HAP-1 (cell line): ENCODE measurements around the gene CAMSAP2.

Experiments
- DNase-seq, 2 experiments: peaks; one replicate each; pipeline ENCODE4 v3.0.0-alpha.2; 2016 to 2020; ENCODE audit warnings: low spot score in 2 of 2
- H3K27me3 ChIP-seq: fragments of 250-450 bp; sonication (Bioruptor Pico); 2 replicates; pipeline ENCODE4 v1.5.1; 2020; ENCODE audit warnings: low read depth, mild to moderate bottlenecking, moderate library complexity
- H3K36me3 ChIP-seq: fragments of 250-450 bp; sonication (Bioruptor Pico); replicated peaks from 2 replicates; pipeline ENCODE4 v1.5.1; 2020; ENCODE audit warnings: mild to moderate bottlenecking
- H3K4me1 ChIP-seq: fragments of 250-450 bp; sonication (Bioruptor Pico); 2 replicates; pipeline ENCODE4 v1.5.1; 2020; ENCODE audit warnings: mild to moderate bottlenecking
- H3K4me3 ChIP-seq: fragments of 250-450 bp; sonication (Bioruptor Pico); 2 replicates; pipeline ENCODE4 v1.5.1; 2020; ENCODE audit warnings: mild to moderate bottlenecking, moderate library complexity
- H3K9me3 ChIP-seq: fragments of 250-450 bp; sonication (Bioruptor Pico); 2 replicates; pipeline ENCODE4 v1.5.1; 2020; ENCODE audit warnings: mild to moderate bottlenecking, moderate library complexity
- in situ Hi-C: fragments of 300-500 bp; cut with MboI; formaldehyde crosslinking; loops from 3 replicates; pipeline ENCODE4 v1.14.3; 2020; ENCODE audit warnings: low sequenced_read_pairs, inconsistent platforms, mixed read lengths

Gene CAMSAP2

DNA sequence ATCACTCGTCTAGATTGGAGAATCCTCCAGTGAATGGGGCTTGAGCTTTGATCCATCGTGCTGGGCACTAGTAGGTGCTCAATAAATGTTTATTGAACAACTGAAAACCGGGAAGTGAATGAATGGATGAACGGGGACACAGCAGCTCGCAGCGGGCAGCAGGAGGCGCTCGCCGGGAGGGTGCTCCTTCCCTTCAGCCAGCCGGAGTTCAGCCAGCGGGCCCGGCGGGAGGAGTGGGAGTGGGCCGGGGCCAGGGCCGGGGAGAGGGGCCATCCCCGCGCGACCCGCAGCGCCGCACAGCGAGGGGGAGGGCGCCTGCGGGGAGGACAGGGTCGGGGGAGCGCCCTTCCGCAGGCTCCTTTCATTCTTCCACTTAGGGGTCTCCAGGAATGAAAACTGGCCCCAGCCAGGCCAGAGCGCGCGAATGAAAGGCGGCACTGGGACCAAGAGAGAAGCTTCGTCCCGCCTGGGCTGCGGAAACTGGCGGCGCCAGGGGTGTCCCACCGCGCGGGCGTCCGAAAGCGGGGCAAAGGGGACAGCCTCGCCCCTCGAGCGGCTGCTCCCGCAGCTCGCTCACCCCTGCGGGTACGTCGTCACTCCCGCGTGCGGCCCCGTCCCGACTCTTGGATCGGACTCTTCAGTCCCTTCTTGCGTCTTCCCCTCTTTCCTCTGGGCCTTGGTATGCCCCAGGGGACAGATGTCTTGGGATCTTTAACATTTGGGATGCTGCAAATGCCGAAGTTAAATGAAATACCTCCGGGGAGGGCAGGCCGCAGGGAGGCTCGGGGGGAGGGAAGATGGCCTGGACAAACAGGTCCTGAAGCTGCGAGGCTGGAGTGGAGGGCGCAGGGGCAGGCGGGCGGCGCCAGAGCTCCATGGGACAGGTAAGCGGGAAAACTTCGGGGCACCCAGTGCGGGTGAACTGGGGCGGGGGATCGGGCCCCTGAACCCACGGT lies 152.4 kb downstream of the CAMSAP2 start:
- Histone ChIP-seq H3K4me3 (no peak overlapping the region), H3K27me3 (no peaks in the 10 kb centered on the region), H3K36me3 (no peaks in the 10 kb centered on the region), H3K9me3 (no peaks in the 10 kb centered on the region), H3K4me1 (no peaks in the 10 kb centered on the region)
- no peak for DNase-seq
- in situ Hi-C loops, result no loop called here

DNA sequence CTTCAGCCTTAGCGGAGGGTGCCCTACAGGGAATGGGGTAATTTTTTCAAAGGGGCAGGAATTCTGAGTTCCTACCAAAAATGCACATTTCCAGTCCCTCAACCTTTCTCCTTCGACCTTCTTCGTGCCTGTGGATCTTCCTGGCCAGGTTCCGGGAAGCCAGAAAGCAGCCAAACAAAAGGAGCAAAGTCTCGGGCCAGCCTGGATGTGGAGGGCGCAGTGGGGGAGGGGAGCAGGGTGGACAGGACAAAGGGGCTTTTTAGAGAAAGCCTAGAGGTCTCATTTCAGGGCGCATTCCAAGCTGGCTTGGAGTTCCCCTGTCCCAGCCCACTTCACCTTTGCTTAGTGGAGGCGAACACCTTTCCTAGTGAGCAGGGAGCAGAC lies 153.1 kb downstream of the CAMSAP2 start:
- no peak overlapping the region for H3K4me3 ChIP-seq
- H3K36me3 ChIP-seq, result no peaks in the 10 kb centered on the region
- no peaks in the 10 kb centered on the region for H3K4me1 ChIP-seq
- no peaks in the 10 kb centered on the region for H3K27me3 ChIP-seq
- in situ Hi-C loops, result no loop called here
- no peak for DNase-seq
- H3K9me3 ChIP-seq, result no peaks in the 10 kb centered on the region

DNA sequence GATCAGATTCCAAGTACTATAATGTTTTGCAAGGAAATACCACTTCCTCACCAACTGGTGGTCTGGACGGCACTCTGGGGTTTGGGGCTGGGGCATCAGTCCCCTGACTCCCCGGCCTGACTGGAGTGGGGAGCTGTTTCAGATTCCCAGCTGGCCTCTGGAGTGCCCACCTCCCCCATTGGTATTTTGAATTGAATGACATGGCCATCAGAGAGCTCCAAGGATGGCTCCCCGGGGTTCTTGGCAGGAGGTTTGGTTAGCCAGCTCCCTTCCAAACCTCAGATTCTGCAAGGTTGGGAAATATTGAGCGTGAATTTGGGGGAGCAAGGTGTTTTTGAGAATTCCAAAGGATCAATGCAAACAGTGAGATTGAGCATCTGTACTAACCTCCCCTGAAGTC lies 153.9 kb downstream of the CAMSAP2 start:
- Histone ChIP-seq H3K4me1 (no peaks in the 10 kb centered on the region), H3K27me3 (no peaks in the 10 kb centered on the region), H3K36me3 (no peaks in the 10 kb centered on the region), H3K4me3 (no peak overlapping the region), H3K9me3 (no peaks in the 10 kb centered on the region)
- DNase-seq, result no peak
- in situ Hi-C loops, result no loop called here

DNA sequence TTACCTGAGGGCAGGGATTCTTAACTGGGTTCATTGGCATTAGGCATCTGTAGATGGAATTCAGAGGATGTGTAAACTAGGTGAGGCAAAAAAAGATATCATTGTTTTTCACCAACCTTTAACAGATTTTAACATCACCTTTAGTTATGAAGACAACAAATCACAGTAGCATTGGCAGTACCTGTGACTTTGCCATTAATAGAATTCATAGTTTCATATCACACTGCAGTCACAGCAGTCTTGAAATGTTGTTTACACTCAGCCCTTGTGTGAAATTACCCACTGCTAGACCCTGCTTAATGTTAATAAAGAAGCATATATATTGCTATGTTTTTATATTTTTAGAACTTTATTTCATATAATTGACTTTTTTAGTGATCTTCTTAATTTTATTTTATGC lies 154.3 kb downstream of the CAMSAP2 start:
- Histone ChIP-seq H3K9me3 (no peaks in the 10 kb centered on the region), H3K27me3 (no peaks in the 10 kb centered on the region), H3K4me3 (no peak overlapping the region), H3K36me3 (no peaks in the 10 kb centered on the region), H3K4me1 (no peaks in the 10 kb centered on the region)
- DNase-seq, result no peak
- in situ Hi-C loops, result no loop called here

DNA sequence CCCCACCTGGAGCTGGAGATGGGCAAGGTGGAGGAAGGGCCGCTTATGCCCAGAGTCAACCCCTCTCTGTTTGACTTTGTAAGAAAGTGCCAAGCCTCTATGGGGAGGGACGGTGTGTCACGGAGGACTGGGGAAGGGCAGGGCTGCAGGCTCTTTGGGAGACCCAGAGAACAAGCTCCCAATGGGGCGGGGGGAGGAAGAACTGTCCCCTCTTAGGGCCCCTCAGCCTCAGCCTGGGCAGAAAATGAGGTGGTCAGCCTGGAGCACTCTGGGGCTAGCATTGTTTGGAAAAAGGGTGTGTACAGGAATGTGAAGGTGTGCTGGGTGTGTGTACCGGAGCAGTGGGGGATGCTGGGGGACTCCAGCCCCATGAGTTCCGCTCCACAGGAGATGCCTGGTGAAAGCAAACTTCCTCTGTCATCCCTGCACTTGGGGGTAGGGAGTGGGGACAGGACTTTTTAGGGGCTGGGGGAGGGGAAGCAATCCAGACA lies 154.8 kb downstream of the CAMSAP2 start:
- H3K4me3 ChIP-seq, result no peak overlapping the region
- no peaks in the 10 kb centered on the region for H3K36me3 ChIP-seq
- H3K27me3 ChIP-seq, result no peaks in the 10 kb centered on the region
- in situ Hi-C loops, result no loop called here
- H3K4me1 ChIP-seq, result no peaks in the 10 kb centered on the region
- no peak for DNase-seq
- H3K9me3 ChIP-seq, result no peaks in the 10 kb centered on the region

DNA sequence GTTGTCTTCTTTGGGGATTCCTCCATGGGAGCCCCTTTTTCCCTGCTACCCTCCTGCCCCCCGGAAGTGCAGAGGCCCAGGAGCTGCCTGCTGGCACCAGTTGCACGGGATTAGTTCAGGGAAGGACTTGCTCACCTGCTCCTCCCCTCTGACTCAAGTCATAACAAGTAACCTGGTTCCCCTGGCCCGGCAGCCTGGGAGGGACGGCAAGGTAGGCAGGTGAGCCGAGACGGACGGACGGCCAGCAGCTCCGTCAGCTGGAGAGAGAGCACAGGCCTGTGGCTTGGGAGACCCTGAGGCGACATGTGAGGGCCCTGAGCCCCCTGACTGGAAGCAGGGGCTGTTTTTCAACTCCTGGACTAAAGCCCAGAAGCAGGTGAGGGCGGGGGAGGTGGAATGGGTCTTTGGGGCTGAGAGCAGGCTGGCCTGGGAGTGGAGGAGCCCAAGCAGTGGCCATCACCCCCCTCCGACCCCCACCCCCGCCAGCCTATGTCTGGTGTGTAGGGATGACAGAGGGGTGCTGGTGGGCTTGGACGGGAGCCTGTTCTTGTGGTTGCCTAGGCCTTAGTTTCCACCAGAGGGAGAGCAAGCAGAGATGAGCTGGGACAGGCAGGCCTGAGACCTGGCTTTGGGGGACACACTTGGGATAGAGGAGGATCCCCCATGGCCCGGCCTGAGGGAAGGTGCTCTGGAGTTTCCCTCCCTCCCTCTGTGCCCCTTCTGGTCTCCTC lies 156.2 kb downstream of the CAMSAP2 start, which contains the start of gene INAVA:
Gene INAVA, plus strand, starts transcription at position 189 of the 731 bp plus-strand sequence. CDS start 3,501 bp downstream, outside the sequence.
- in situ Hi-C loops, result no loop called here
- H3K36me3 ChIP-seq, result no peaks in the 10 kb centered on the region
- no peak within 1 kb of the TSS for H3K4me3 ChIP-seq
- H3K9me3 ChIP-seq, result no peaks in the 10 kb centered on the region
- H3K4me1 ChIP-seq, result no peaks in the 10 kb centered on the region
- H3K27me3 ChIP-seq, result no peaks in the 10 kb centered on the region
- DNase-seq, result no peak

DNA sequence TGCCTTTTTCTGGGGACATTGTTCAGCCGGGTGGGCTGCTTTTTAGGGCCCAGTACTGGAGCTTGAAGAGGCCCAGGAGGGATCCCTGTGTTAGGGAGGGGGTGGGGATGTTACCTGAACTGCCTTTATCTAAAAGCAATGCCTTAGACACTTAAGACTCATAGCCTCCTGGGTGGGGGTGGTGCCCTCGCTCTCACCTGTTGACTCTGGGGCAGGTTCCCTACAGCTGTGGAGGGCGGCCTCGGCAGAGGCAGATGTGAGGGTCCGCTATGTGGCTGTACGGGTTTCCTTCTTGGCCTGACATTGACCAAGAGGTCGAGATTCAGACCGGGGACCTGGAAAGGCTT lies 156.7 kb downstream of the CAMSAP2 start:
- DNase-seq, result no peak
- Histone ChIP-seq H3K36me3 (no peaks in the 10 kb centered on the region), H3K9me3 (no peaks in the 10 kb centered on the region), H3K27me3 (no peaks in the 10 kb centered on the region), H3K4me3 (no peak overlapping the region), H3K4me1 (no peaks in the 10 kb centered on the region)
- in situ Hi-C loops, result no loop called here

DNA sequence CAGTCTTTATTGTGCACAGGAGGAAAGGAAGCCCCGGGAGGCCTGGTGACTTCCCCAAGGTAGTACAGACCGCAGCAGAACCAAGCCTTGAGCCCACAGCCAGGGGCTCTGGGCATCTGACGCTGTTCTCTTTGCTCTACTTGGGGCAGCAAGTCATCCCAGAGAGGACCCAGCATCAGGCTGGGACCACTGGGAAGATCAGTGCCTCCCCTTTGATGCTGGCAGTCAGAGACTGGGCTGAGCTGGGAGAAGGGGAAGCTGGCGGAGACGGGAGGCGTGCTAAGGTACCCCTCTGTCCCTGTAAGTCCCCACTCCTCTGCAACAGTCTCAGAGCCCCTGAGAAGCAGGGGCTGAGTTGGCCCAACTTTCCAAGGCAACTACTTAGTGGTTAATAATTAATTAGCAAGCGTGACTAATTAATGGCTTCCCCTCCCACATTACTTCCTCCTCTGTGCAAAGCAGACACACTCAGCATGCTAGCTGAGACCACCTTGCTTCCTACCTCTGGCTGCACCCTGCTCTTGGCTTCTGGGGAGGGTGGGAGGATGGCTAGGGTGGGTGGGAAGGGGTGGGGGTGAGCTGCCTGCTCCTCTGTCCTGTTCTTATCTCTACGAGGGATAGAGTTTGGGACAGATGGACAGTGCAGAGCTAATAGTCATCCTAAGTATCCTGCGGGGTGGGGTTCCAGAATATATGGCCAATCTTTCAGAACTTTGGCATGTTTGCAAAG lies 157.3 kb downstream of the CAMSAP2 start:
- no peaks in the 10 kb centered on the region for H3K36me3 ChIP-seq
- no peak for DNase-seq
- in situ Hi-C loops, result no loop called here
- no peaks in the 10 kb centered on the region for H3K4me1 ChIP-seq
- H3K4me3 ChIP-seq, result no peak overlapping the region
- H3K9me3 ChIP-seq, result no peaks in the 10 kb centered on the region
- H3K27me3 ChIP-seq, result no peaks in the 10 kb centered on the region

DNA sequence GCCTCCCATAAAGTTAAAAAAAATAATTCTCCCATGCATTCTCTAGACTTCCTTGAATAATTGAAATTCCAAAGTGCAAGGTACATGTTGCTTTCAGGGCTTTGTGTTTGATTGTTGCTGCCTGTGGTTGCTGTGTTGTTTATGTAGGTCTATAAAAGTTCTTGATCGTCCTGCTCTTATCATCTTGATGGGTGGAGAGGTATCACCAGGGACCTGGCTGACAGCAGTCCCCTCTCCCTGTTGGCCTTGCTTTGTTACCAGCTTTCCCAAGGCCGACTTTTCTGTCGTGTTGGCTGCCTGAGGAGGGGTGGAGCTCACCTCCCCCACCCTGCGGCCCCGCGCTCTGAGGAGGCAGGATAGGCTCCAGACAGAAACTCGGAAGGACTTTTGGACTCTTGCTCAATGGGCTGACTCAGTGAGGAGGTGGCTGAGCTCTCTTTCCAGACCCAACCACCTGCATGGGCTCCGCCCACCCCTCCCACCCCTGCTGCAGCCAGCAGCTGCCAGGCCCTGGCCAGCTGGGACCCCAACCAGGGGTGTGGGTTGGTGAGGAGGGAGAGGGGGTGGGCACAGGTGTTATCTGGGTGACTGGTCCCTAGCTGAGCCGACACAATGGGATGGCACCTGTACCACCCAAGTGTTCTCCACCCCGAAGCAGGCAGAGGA lies 158.0 kb downstream of the CAMSAP2 start:
- no peaks in the 10 kb centered on the region for H3K9me3 ChIP-seq
- H3K4me3 ChIP-seq, result no peak overlapping the region
- no peaks in the 10 kb centered on the region for H3K27me3 ChIP-seq
- DNase-seq, result no peak
- in situ Hi-C loops, result no loop called here
- no peaks in the 10 kb centered on the region for H3K36me3 ChIP-seq
- no peaks in the 10 kb centered on the region for H3K4me1 ChIP-seq

DNA sequence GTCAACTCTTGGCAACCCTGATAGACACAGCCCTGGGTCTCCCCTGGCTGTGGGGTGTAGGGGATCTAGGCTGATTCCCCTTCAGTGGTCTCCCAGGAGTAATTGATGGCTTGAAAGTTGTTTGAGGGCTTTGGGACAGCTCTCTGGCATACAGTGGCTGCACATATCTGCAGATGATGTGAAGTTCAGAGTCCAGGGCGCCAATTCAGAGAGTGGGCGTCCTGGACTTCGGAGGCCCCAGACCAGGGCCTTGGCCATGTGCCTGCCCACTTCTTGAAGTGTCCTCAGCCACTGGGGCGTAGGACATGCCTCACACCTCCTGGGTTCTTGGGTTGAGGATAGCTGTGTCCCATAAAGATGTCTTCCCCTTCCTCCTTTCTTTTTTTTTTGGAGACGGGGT lies 158.6 kb downstream of the CAMSAP2 start:
- H3K4me3 ChIP-seq, result no peak overlapping the region
- H3K4me1 ChIP-seq, result no peaks in the 10 kb centered on the region
- H3K36me3 ChIP-seq, result no peaks in the 10 kb centered on the region
- no peaks in the 10 kb centered on the region for H3K27me3 ChIP-seq
- no peaks in the 10 kb centered on the region for H3K9me3 ChIP-seq
- DNase-seq, result no peak
- in situ Hi-C loops, result no loop called here

DNA sequence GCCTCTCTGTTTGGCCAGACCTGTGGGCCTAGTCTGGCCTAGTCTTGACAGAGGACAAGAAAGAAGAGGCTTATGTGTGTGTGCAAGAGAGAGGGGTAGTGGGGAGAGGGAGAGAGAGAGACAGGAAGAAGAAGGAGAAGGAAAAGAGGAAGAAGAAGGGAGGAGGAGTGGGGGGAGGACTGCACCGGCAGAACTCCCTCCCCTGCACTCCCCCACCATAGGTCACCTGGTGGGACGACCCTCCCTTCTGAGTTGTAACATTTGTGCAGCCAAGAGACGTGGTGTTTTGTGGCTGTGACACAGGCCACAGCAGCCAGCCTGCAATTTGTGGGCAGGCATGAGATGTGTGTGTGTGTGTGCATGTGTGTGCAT lies 160.3 kb downstream of the CAMSAP2 start:
- DNase-seq, result no peak
- Histone ChIP-seq H3K4me3 (no peak overlapping the region), H3K36me3 (no peaks in the 10 kb centered on the region), H3K9me3 (no peaks in the 10 kb centered on the region), H3K4me1 (no peaks in the 10 kb centered on the region), H3K27me3 (no peaks in the 10 kb centered on the region)
- in situ Hi-C loops, result no loop called here

DNA sequence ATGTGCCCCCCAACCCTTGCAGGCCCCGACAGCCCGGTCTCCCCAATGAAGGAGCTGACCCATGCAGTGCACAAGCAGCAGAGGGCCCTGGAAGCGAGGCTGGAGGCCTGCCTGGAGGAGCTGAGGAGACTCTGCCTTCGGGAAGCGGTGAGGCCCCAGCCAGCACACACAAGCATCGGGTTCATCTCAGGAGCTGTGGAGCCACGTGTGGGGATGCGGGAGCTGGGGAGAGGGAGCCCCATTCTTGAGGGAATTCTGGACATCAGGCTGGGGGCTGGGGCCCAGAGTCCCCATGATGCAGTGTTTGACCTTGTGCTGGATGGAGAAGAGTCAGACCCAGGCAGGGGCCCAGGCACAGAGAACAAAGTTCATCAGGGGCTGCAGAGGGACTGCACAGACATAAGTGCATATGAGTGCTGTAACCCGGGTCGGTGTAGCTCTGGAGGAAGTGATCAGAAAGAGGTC lies 160.8 kb downstream of the CAMSAP2 start:
- Histone ChIP-seq H3K4me1 (no peaks in the 10 kb centered on the region), H3K36me3 (no peaks in the 10 kb centered on the region), H3K27me3 (no peaks in the 10 kb centered on the region), H3K9me3 (no peaks in the 10 kb centered on the region), H3K4me3 (no peak overlapping the region)
- DNase-seq, result no peak
- in situ Hi-C loops, result no loop called here
